ENCODE measurements around the gene FAM161B.

DNA sequence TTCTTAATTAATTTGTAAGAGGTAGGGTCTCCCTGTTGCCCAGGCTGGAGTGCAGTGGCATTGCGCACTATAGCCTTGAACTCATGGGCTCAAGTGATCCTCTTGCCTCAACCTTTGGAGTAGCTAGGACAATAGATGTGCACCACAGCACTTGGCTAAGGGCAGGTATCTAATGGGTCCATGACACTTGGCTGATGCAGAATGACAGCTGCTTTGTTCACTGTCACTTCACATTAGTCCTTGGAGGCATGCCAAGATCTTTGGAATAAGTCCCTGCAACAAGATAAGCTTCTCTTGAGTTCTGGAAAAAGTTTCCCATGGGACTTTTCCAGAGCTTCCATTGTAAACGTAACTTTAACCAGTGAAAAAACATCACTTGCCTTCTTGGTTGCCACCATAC is 23.6 kb upstream of the FAM161B start:
- TF ChIP-seq, protein P1, sequence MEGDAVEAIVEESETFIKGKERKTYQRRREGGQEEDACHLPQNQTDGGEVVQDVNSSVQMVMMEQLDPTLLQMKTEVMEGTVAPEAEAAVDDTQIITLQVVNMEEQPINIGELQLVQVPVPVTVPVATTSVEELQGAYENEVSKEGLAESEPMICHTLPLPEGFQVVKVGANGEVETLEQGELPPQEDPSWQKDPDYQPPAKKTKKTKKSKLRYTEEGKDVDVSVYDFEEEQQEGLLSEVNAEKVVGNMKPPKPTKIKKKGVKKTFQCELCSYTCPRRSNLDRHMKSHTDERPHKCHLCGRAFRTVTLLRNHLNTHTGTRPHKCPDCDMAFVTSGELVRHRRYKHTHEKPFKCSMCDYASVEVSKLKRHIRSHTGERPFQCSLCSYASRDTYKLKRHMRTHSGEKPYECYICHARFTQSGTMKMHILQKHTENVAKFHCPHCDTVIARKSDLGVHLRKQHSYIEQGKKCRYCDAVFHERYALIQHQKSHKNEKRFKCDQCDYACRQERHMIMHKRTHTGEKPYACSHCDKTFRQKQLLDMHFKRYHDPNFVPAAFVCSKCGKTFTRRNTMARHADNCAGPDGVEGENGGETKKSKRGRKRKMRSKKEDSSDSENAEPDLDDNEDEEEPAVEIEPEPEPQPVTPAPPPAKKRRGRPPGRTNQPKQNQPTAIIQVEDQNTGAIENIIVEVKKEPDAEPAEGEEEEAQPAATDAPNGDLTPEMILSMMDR (IDR thresholded peaks at IDR 0.05) = no peak
- TF ChIP-seq POLR2AphosphoS5 (IDR thresholded peaks at IDR 0.05) (no peak), POLR2A (IDR thresholded peaks at IDR 0.05; ENCODE audit: low read depth) (no peak), EP300 (IDR thresholded peaks at IDR 0.05) (no peak)
